IPS-NIHi7 (cell line): ENCODE data around the gene ATP6V0A1.
A peak's percentile ranks its signal among the peaks of the same experiment; 100 is the strongest.

Source experiments
- DNase-seq: peaks from one replicate; pipeline ENCODE4 v3.0.0; 2012; ENCODE audit warnings: mixed read lengths; ENCODE audit errors: extremely low spot score

Gene ATP6V0A1

GRCh38 chr17:42518755-42519545, 60.3 kb downstream of the ATP6V0A1 start:
- DNase-seq: no peak

GRCh38 chr17:42519546-42520491, 61.1 kb downstream of the ATP6V0A1 start:
- DNase-seq: peak; percentile 74

- no peak for DNase-seq
These were observed 61.9 kb downstream of the ATP6V0A1 start for GRCh38 chr17:42520540-42520951.

GRCh38 chr17:42521036-42521435, 62.4 kb downstream of the ATP6V0A1 start:
- DNase-seq: no peak

- DNase-seq: no peak
These were observed 63.1 kb downstream of the ATP6V0A1 start for GRCh38 chr17:42521666-42522262.

- no peak for DNase-seq
These were observed 63.6 kb downstream of the ATP6V0A1 start for GRCh38 chr17:42522263-42522790.

- DNase-seq: no peak
These were observed 64.2 kb downstream of the ATP6V0A1 start for GRCh38 chr17:42522798-42523278.

- no peak for DNase-seq
These were observed 66.5 kb downstream of the ATP6V0A1 start for GRCh38 chr17:42525221-42525620.

- no peak for DNase-seq
These were observed 67.4 kb downstream of the ATP6V0A1 start for GRCh38 chr17:42526031-42526444.

GRCh38 chr17:42527932-42528331, 69.3 kb downstream of the ATP6V0A1 start:
- DNase-seq: no peak

GRCh38 chr17:42529061-42529460, 70.4 kb downstream of the ATP6V0A1 start:
- DNase-seq: no peak

GRCh38 chr17:42530952-42531454, 72.3 kb downstream of the ATP6V0A1 start:
- no peak for DNase-seq

GRCh38 chr17:42531455-42532354, 73.0 kb downstream of the ATP6V0A1 start:
- DNase-seq: peak; percentile 59

GRCh38 chr17:42535155-42536047, 76.7 kb downstream of the ATP6V0A1 start:
- no peak for DNase-seq

- DNase-seq: peak; percentile 98
These were observed 77.3 kb downstream of the ATP6V0A1 start, which contains the start of gene NAGLU for GRCh38 chr17:42536048-42536371. NAGLU (plus strand) TSS chr17:42536241; CDS start chr17:42536273, 32 bp downstream.

- DNase-seq: peak; percentile 92
These were observed 77.9 kb downstream of the ATP6V0A1 start for GRCh38 chr17:42536372-42537155.

GRCh38 chr17:42537156-42537805, 78.6 kb downstream of the ATP6V0A1 start:
- DNase-seq: no peak

- no peak for DNase-seq
These were observed 79.3 kb downstream of the ATP6V0A1 start for GRCh38 chr17:42537826-42538451.
